HepG2 (cell line): ENCODE data around the gene SLC11A1. TPM values are rescaled to one million over a fixed set of nuclear protein-coding genes. Genes with fewer than 3 reads are reported as not detected.

Source experiments
- ATAC-seq: fragments of 200-7000 bp; cut with Tn5 transposase; 3 replicates; pipeline ENCODE4 v1.9.1; 2020; ENCODE audit warnings: mild to moderate bottlenecking, moderate library complexity
- BruUV-seq: library from RNA; stranded (reverse); fragments of 400-500 nt; replicated peaks from 2 replicates; lab custom pipeline; 2021; lab: Mats Ljungman, UMichigan
- CTCF ChIA-PET: fragments of 300-600 bp; formaldehyde crosslinking; extraction: SDS; loops from one replicate; lab custom pipeline; 2021; ENCODE audit warnings: low total read pairs, inconsistent platforms, low intra/inter-chr PET ratio; lab: Yijun Ruan, JAX
- POLR2A ChIA-PET: fragments of 350-600 bp; sonication (Branson Sonifier 250); formaldehyde crosslinking; loops from one replicate; lab custom pipeline; 2020; ENCODE audit warnings: antibody characterized with exemption, inconsistent platforms; lab: Yijun Ruan, JAX
- DNase-seq: peaks from one replicate; pipeline ENCODE4 v3.0.0-alpha.2; 2015; ENCODE audit warnings: low spot score
- FAIRE-seq: peaks from 3 replicates; lab custom pipeline; 2011; peaks lifted over from hg19 to GRCh38; lab: Jason Lieb, UNC
- H2AFZ ChIP-seq: one replicate; pipeline ENCODE4 v1.6.1; 2011; ENCODE audit warnings: low read length, inconsistent platforms
- H3K27ac ChIP-seq: fragments of 300-600 bp; 3 replicates; pipeline ENCODE4 v1.8.0; 2011; ENCODE audit warnings: mixed run types, mild to moderate bottlenecking, mixed read lengths, low read length, inconsistent platforms; ENCODE audit not compliant: insufficient read depth; ENCODE audit errors: extremely low read length
- H3K27me3 ChIP-seq, 2 experiments: fragments of 200-600 bp in 1 of 2; 2 replicates in 1 of 2; 3 replicates in 1 of 2; pipeline versions ENCODE4 v1.6.0 to v1.8.0; 2011; ENCODE audit warnings: low read length in 2 of 2, mild to moderate bottlenecking in 2 of 2, moderate library complexity in 2 of 2, inconsistent platforms in 1 of 2; ENCODE audit not compliant: insufficient read depth in 2 of 2, control insufficient read depth in 1 of 2
- H3K36me3 ChIP-seq, 2 experiments: fragments of 200-600 bp in 1 of 2; replicated peaks in 1 of 2; 2 replicates in 1 of 2; 3 replicates in 1 of 2; pipeline versions ENCODE4 v1.5.1 to v1.8.0; 2011; ENCODE audit warnings: low read length in 2 of 2, inconsistent platforms in 1 of 2; ENCODE audit not compliant: insufficient read depth in 2 of 2, control insufficient read depth in 1 of 2
- H3K4me1 ChIP-seq: 2 replicates; pipeline ENCODE4 v1.5.1; 2012; ENCODE audit warnings: low read length, inconsistent platforms; ENCODE audit not compliant: insufficient read depth
- H3K4me2 ChIP-seq: 2 replicates; pipeline ENCODE4 v1.6.0; 2011; ENCODE audit warnings: low read depth, low read length, inconsistent platforms
- H3K4me3 ChIP-seq, 3 experiments: fragments of 200-600 bp in 1 of 3; sonication (generic), shearing (Covaris generic) in 1 of 3; replicated peaks in 1 of 3; 2 replicates each; pipeline ENCODE4 v1.5.1; 2011 to 2016; ENCODE audit warnings: low read length in 3 of 3, inconsistent platforms in 2 of 3, low read depth in 2 of 3, mild to moderate bottlenecking in 2 of 3, control low read depth in 1 of 3, mixed read lengths in 1 of 3; ENCODE audit not compliant: insufficient read depth in 1 of 3
- H3K79me2 ChIP-seq: one replicate; pipeline ENCODE4 v1.6.1; 2011; ENCODE audit warnings: low read length, inconsistent platforms; ENCODE audit not compliant: insufficient read depth
- H3K9ac ChIP-seq: 2 replicates; pipeline ENCODE4 v1.6.0; 2011; ENCODE audit warnings: mild to moderate bottlenecking, low read depth, low read length, inconsistent platforms; ENCODE audit not compliant: insufficient read depth
- H3K9me3 ChIP-seq: 2 replicates; pipeline ENCODE4 v1.5.1; 2012; ENCODE audit warnings: mild to moderate bottlenecking, low read length
- H4K20me1 ChIP-seq: 2 replicates; pipeline ENCODE4 v1.6.0; 2011; ENCODE audit warnings: inconsistent platforms, mild to moderate bottlenecking, low read length, moderate library complexity; ENCODE audit not compliant: insufficient read depth
- GFI1 ChIP-seq: sonication (generic); formaldehyde crosslinking; IDR thresholded peaks from 2 replicates; pipeline ENCODE4 v1.5.0; 2020; ENCODE audit warnings: missing genetic modification reagents, mild to moderate bottlenecking, borderline replicate concordance
- HOXD1 ChIP-seq: sonication (generic); formaldehyde crosslinking; IDR thresholded peaks from 2 replicates; pipeline ENCODE4 v1.5.0; 2020; ENCODE audit warnings: missing genetic modification reagents
- MED8 ChIP-seq: sonication (generic); formaldehyde crosslinking; IDR thresholded peaks from 2 replicates; pipeline ENCODE4 v1.8.1; 2023; ENCODE audit warnings: mild to moderate bottlenecking, missing genetic modification reagents; ENCODE audit not compliant: insufficient replicate concordance
- NFYB ChIP-seq: sonication (generic); formaldehyde crosslinking; IDR thresholded peaks from 2 replicates; pipeline ENCODE4 v1.4.0; 2020; ENCODE audit warnings: missing genetic modification reagents
- TBL1XR1 ChIP-seq: fragments of 150-350 bp; IDR thresholded peaks from 2 replicates; pipeline ENCODE4 v1.6.1; 2014; ENCODE audit warnings: borderline replicate concordance, low read length; ENCODE audit not compliant: partially characterized antibody
- TEAD2 ChIP-seq: sonication (generic); formaldehyde crosslinking; IDR thresholded peaks from 2 replicates; pipeline ENCODE4 v1.9.0; 2021; ENCODE audit warnings: missing genetic modification reagents
- ZFYVE20 ChIP-seq: sonication (generic); formaldehyde crosslinking; IDR thresholded peaks from 2 replicates; pipeline ENCODE4 v1.8.0; 2023; ENCODE audit warnings: low read depth, mild to moderate bottlenecking, moderate library complexity, missing genetic modification reagents, borderline replicate concordance
- whole genome bisulfite sequencing: methylation state at CpG from one replicate; pipeline ENCODE4 v1.1.6; 2017; ENCODE audit warnings: low lambda C conversion rate; 5-methylcytosine and 5-hydroxymethylcytosine counted together
- in situ Hi-C: cut with HindIII; loops from 2 replicates; pipeline ENCODE4 v1.10.0; 2017; ENCODE audit warnings: low pct_unique_long_range_greater_than_20kb; ENCODE audit not compliant: extremely low pct_ligation_motif_present
- intact Hi-C: fragments of 100-400 bp; cut with micrococcal nuclease; formaldehyde crosslinking; loops from one replicate; pipeline ENCODE4 v1.10.0; 2022; ENCODE audit not compliant: unreplicated experiment
- polyA plus RNA-seq, 8 experiments: library from polyadenylated mRNA; depleted of rRNA in 3 of 8; stranded (reverse) in 7 of 8; unstranded in 1 of 8; fragments of >200 nt; fragmentation: Illumina TruSeq in 4 of 8; extraction: Trizol in 4 of 8; gene quantifications; 2 replicates each; pipeline versions ENCODE4 v1.2.1 to v1.2.3, GENCODE V29; 2011 to 2016; ENCODE audit warnings: low read depth in 4 of 8, missing spikeins in 1 of 8, mixed read lengths in 1 of 8; ENCODE audit not compliant: insufficient read depth in 1 of 8
- total RNA-seq, 5 experiments: library from RNA; depleted of rRNA; stranded (reverse); fragments of >200 nt; fragmentation: Illumina TruSeq; extraction: Trizol; gene quantifications; 2 replicates each; pipeline ENCODE4 v1.2.3, GENCODE V29; 2016; ENCODE audit warnings: low read depth in 1 of 5
- TF ChIP-seq, protein P1 (sequence below): sonication (generic); formaldehyde crosslinking; IDR thresholded peaks from 2 replicates; pipeline ENCODE4 v1.9.0; 2022; ENCODE audit warnings: low read depth, missing genetic modification reagents
- TF ChIP-seq, protein P2 (sequence below): sonication (generic); formaldehyde crosslinking; IDR thresholded peaks from 2 replicates; pipeline ENCODE4 v1.4.0; 2020; ENCODE audit warnings: mild to moderate bottlenecking, low read depth, missing genetic modification reagents

The SLC11A1 gene
- total and polyA plus RNA-seq, 2 of the 13 experiments (the other 11 are each of a cell fraction or from before 2014, with no cell fraction given) = 0.33 to 2.3 TPM

- no peak overlapping the region for H3K9ac ChIP-seq
- no peaks in the 10 kb centered on the region for H3K36me3 ChIP-seq
- peaks cover 34% of the 10 kb centered on the region for H3K4me1 ChIP-seq
- CTCF ChIA-PET = no interaction called here
- POLR2A ChIA-PET = no interaction called here
- no peak overlapping the region for H3K27ac ChIP-seq
- no peaks in the 10 kb centered on the region for H3K9me3 ChIP-seq
- FAIRE-seq = no peak
- ATAC-seq = no peak
- H2AFZ ChIP-seq = no peak overlapping the region
- H3K4me2 ChIP-seq = no peak overlapping the region
- no peak for DNase-seq
- WGBS = 60% methylated on average over 3 of the region's 3 CpGs
- in situ Hi-C loops (no loop called here), intact Hi-C loops (no loop called here)
- H4K20me1 ChIP-seq = no peaks in the 10 kb centered on the region
- no TSS peak for BruUV-seq
- H3K79me2 ChIP-seq = no peaks in the 10 kb centered on the region
- H3K27me3 ChIP-seq = peaks cover under 1 to 2% of the 10 kb centered on the region in 2 experiments; a peak in 2 of 5 replicates
- no peak for TF ChIP-seq ZFYVE20 (CRISPR knock-in tag)
- H3K4me3 ChIP-seq = no peak overlapping the region
These were observed 18.3 kb upstream of the SLC11A1 start for GRCh38 chr2:218363736-218364135.

DNA sequence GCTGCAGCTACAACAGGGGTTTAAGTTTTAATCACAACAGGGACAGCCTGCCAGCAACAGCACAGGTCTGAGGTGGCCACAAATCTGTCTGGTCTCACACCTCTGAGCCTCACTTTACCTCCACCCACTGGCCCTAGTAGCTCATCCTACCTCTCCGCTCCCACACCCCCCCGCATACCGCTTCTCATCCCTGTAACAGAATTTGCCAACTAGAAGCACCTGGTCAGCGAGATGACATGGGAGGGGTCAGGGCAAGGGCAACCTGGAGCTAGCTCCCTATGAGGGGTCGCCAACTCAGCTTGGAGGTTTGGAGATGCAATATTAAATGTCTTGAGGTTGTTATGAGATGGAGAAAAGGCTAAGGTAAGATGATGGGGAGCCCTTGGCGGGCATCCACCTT is 17.9 kb upstream of the SLC11A1 start:
- in situ Hi-C loops = no loop called here
- H3K27me3 ChIP-seq = peaks cover 2% of the 10 kb centered on the region in 2 experiments; a peak in 2 of 5 replicates
- H3K36me3 ChIP-seq = no peaks in the 10 kb centered on the region
- FAIRE-seq (no peak), DNase-seq (no peak), ATAC-seq (no peak)
- no peak overlapping the region for H3K4me2 ChIP-seq
- peaks cover 37% of the 10 kb centered on the region for H3K4me1 ChIP-seq
- H4K20me1 ChIP-seq = no peaks in the 10 kb centered on the region
- no peak overlapping the region for H3K4me3 ChIP-seq
- ChIA-PET CTCF (no interaction called here), POLR2A (no interaction called here)
- H2AFZ ChIP-seq = no peak overlapping the region
- H3K9me3 ChIP-seq = no peaks in the 10 kb centered on the region
- intact Hi-C loops = no loop called here
- no peak for TF ChIP-seq NFYB
- no peak for TF ChIP-seq MED8 (CRISPR knock-in tag)
- no peak for TF ChIP-seq GFI1 (CRISPR knock-in tag)
- no peak for TF ChIP-seq TEAD2 (CRISPR knock-in tag)
- TF ChIP-seq HOXD1 (CRISPR knock-in tag) = no peak
- TF ChIP-seq, protein P1, sequence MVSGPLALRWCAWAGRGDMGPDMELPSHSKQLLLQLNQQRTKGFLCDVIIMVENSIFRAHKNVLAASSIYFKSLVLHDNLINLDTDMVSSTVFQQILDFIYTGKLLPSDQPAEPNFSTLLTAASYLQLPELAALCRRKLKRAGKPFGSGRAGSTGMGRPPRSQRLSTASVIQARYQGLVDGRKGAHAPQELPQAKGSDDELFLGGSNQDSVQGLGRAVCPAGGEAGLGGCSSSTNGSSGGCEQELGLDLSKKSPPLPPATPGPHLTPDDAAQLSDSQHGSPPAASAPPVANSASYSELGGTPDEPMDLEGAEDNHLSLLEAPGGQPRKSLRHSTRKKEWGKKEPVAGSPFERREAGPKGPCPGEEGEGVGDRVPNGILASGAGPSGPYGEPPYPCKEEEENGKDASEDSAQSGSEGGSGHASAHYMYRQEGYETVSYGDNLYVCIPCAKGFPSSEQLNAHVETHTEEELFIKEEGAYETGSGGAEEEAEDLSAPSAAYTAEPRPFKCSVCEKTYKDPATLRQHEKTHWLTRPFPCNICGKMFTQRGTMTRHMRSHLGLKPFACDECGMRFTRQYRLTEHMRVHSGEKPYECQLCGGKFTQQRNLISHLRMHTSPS (CRISPR knock-in tag) = no peak
- no peak for TF ChIP-seq TBL1XR1
- TF ChIP-seq, protein P2, sequence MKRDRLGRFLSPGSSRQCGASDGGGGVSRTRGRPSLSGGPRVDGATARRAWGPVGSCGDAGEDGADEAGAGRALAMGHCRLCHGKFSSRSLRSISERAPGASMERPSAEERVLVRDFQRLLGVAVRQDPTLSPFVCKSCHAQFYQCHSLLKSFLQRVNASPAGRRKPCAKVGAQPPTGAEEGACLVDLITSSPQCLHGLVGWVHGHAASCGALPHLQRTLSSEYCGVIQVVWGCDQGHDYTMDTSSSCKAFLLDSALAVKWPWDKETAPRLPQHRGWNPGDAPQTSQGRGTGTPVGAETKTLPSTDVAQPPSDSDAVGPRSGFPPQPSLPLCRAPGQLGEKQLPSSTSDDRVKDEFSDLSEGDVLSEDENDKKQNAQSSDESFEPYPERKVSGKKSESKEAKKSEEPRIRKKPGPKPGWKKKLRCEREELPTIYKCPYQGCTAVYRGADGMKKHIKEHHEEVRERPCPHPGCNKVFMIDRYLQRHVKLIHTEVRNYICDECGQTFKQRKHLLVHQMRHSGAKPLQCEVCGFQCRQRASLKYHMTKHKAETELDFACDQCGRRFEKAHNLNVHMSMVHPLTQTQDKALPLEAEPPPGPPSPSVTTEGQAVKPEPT (CRISPR knock-in tag) = no peak
- no TSS peak for BruUV-seq
- no peaks in the 10 kb centered on the region for H3K79me2 ChIP-seq
- 69% methylated on average over 6 of the region's 6 CpGs for WGBS
- H3K9ac ChIP-seq = no peak overlapping the region
- H3K27ac ChIP-seq = no peak overlapping the region
